GM12872 (cell line): ENCODE results near the gene CUX1.

ENCODE experiments used
- CTCF ChIP-seq: IDR thresholded peaks from 3 replicates; pipeline ENCODE4 v1.5.1; 2011; ENCODE audit warnings: low read depth, mild to moderate bottlenecking, low read length, moderate library complexity; ENCODE audit not compliant: insufficient read depth

Gene CUX1

GRCh38 chr7:102282465-102283362 is 465.3 kb downstream of the CUX1 start:
- no peak for TF ChIP-seq CTCF

DNA sequence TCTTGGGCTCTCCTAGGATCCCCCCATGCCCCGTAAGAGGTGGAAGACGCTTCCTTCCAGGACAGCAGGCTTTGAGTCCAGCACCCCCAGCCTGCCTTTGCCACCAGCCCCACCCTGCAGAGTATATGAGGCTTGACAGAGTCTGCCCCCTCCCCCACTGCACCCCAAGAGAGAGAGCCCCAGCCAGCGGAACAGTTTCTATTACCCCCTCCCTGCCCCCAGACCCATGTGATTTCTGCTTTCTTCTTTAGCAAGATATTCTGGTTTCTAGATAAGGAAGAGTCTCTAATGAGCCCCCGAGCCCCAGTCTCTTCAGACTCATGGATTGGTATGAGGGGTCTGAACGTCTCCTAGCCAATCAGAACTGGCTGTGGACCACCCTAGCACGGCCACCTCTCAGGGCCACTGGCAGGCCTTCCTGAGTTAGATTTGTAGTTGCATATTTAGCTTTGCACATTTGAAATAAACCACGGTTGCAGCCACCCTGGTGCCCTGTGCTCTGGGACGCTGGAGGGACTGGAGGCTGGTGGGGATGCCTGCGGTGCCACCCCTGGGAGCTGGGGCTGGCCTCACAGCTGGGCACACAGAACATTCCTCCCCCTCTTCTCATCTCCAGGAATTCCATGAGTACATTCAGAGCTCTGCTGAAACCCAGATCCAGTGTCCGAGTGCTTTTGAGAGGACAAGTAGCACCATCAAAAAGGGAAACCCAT is 466.2 kb downstream of the CUX1 start:
- TF ChIP-seq CTCF: no peak

GRCh38 chr7:102284399-102284798 is 467.0 kb downstream of the CUX1 start:
- TF ChIP-seq CTCF: no peak

DNA sequence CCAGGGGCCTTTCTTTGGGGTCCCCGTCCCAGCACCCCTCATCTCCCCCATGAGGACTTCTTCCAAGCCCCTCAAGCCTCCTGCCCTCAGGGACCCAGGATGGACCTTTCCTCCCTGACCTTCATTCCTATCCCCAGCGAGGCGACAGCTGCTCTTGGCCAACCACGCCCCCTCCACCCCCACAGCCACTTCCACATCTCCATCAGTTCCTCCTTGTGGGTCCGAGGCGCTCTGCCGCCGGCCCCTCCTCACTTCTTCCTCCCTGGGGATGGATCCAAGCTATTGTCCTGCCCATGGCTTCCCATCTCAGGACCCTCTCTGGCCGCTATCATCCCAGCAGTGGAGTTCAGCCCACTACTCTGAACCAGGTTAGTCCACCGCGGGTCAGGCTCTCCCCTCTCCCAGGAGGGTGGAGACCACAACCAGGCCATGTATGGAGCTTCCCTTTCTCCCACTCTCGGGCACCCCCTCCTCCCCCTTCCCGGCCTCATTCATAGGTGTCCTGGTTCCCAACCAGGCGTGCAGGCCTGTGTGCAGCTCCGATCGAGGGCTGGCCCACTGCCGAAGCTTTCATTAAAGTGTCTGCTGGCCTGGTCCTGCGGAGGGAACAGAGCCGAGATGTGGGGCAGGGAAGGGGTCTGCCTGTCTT is 467.6 kb downstream of the CUX1 start:
- no peak for TF ChIP-seq CTCF

- no peak for TF ChIP-seq CTCF
Observed at GRCh38 chr7:102285540-102286236, 468.3 kb downstream of the CUX1 start.

DNA sequence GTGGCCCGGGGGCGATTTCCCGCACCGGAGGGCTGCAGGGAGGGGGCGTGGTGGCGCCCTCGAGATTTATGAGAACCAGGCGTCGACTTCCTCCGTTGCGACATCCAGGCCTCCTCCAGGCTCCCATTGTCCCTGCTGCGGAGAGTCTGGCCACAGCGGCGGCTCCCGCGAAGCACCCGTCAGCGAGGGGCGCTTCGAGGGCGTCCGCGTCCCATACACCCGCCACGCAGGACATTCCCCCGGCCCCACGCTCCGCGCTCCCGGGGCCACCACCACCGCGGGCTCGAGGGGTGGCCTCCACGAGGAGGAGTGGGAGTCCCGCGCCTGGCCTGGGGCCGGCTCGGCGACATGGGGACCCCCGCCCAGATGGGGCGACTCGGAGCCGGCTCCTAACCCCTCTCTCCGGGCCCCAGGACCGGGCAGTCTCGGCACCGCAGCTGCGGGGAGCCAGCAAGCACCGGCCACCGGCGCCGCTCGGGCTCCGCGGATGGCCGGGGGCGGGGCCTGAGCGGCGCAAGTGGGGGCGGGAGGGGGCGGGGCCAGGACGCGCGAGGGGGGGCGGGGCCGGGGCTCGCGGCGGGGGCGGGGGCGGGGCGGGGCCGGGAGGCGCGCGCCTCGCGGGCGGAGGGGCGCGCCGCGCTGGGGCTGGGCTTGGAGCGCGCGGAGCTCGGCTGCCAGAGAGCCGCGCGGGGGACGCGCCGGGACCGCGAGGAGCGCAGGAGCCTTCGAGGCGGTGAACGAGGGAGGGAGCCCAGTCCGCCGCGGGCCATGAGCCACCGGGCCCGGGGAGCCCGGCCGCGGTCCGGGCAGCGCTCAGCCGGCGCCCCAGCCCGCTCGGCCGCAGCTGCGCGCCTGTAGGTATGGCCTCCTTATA is 469.0 kb downstream of the CUX1 start, which contains the start of gene SH2B2:
Gene SH2B2 (plus strand): TSS at position 632 of the 874 bp plus-strand sequence. CDS start 13,683 bp downstream, outside the sequence.
- TF ChIP-seq CTCF: no peak
